HepG2 (cell line): ENCODE measurements around the gene RRAS. TPM values are rescaled to one million over a fixed set of nuclear protein-coding genes. Genes with fewer than 3 reads are reported as not detected.

ENCODE experiments used
- ATAC-seq: fragments of 200-7000 bp; cut with Tn5 transposase; 3 replicates; pipeline ENCODE4 v1.9.1; 2020; ENCODE audit warnings: mild to moderate bottlenecking, moderate library complexity
- BruUV-seq: library from RNA; stranded (reverse); fragments of 400-500 nt; replicated peaks from 2 replicates; lab custom pipeline; 2021; lab: Mats Ljungman, UMichigan
- CTCF ChIA-PET: fragments of 300-600 bp; formaldehyde crosslinking; extraction: SDS; loops from one replicate; lab custom pipeline; 2021; ENCODE audit warnings: low total read pairs, inconsistent platforms, low intra/inter-chr PET ratio; lab: Yijun Ruan, JAX
- POLR2A ChIA-PET: fragments of 350-600 bp; sonication (Branson Sonifier 250); formaldehyde crosslinking; loops from one replicate; lab custom pipeline; 2020; ENCODE audit warnings: antibody characterized with exemption, inconsistent platforms; lab: Yijun Ruan, JAX
- DNase-seq: peaks from one replicate; pipeline ENCODE4 v3.0.0-alpha.2; 2015; ENCODE audit warnings: low spot score
- FAIRE-seq: peaks from 3 replicates; lab custom pipeline; 2011; peaks lifted over from hg19 to GRCh38; lab: Jason Lieb, UNC
- H2AFZ ChIP-seq: one replicate; pipeline ENCODE4 v1.6.1; 2011; ENCODE audit warnings: low read length, inconsistent platforms
- H3K27ac ChIP-seq: fragments of 300-600 bp; 3 replicates; pipeline ENCODE4 v1.8.0; 2011; ENCODE audit warnings: mixed run types, mild to moderate bottlenecking, mixed read lengths, low read length, inconsistent platforms; ENCODE audit not compliant: insufficient read depth; ENCODE audit errors: extremely low read length
- H3K27me3 ChIP-seq, 2 experiments: fragments of 200-600 bp in 1 of 2; 2 replicates in 1 of 2; 3 replicates in 1 of 2; pipeline versions ENCODE4 v1.6.0 to v1.8.0; 2011; ENCODE audit warnings: low read length in 2 of 2, mild to moderate bottlenecking in 2 of 2, moderate library complexity in 2 of 2, inconsistent platforms in 1 of 2; ENCODE audit not compliant: insufficient read depth in 2 of 2, control insufficient read depth in 1 of 2
- H3K36me3 ChIP-seq, 2 experiments: fragments of 200-600 bp in 1 of 2; replicated peaks in 1 of 2; 2 replicates in 1 of 2; 3 replicates in 1 of 2; pipeline versions ENCODE4 v1.5.1 to v1.8.0; 2011; ENCODE audit warnings: low read length in 2 of 2, inconsistent platforms in 1 of 2; ENCODE audit not compliant: insufficient read depth in 2 of 2, control insufficient read depth in 1 of 2
- H3K4me1 ChIP-seq: 2 replicates; pipeline ENCODE4 v1.5.1; 2012; ENCODE audit warnings: low read length, inconsistent platforms; ENCODE audit not compliant: insufficient read depth
- H3K4me2 ChIP-seq: 2 replicates; pipeline ENCODE4 v1.6.0; 2011; ENCODE audit warnings: low read depth, low read length, inconsistent platforms
- H3K4me3 ChIP-seq, 3 experiments: fragments of 200-600 bp in 1 of 3; sonication (generic), shearing (Covaris generic) in 1 of 3; replicated peaks in 1 of 3; 2 replicates each; pipeline ENCODE4 v1.5.1; 2011 to 2016; ENCODE audit warnings: low read length in 3 of 3, inconsistent platforms in 2 of 3, low read depth in 2 of 3, mild to moderate bottlenecking in 2 of 3, control low read depth in 1 of 3, mixed read lengths in 1 of 3; ENCODE audit not compliant: insufficient read depth in 1 of 3
- H3K79me2 ChIP-seq: one replicate; pipeline ENCODE4 v1.6.1; 2011; ENCODE audit warnings: low read length, inconsistent platforms; ENCODE audit not compliant: insufficient read depth
- H3K9ac ChIP-seq: 2 replicates; pipeline ENCODE4 v1.6.0; 2011; ENCODE audit warnings: mild to moderate bottlenecking, low read depth, low read length, inconsistent platforms; ENCODE audit not compliant: insufficient read depth
- H3K9me3 ChIP-seq: 2 replicates; pipeline ENCODE4 v1.5.1; 2012; ENCODE audit warnings: mild to moderate bottlenecking, low read length
- H4K20me1 ChIP-seq: 2 replicates; pipeline ENCODE4 v1.6.0; 2011; ENCODE audit warnings: inconsistent platforms, mild to moderate bottlenecking, low read length, moderate library complexity; ENCODE audit not compliant: insufficient read depth
- CENPT ChIP-seq: sonication (generic); formaldehyde crosslinking; IDR thresholded peaks from 2 replicates; pipeline ENCODE4 v1.8.0; 2022; ENCODE audit warnings: low read depth, mild to moderate bottlenecking, moderate library complexity, missing genetic modification reagents
- MTF1 ChIP-seq: sonication (generic); formaldehyde crosslinking; IDR thresholded peaks from 2 replicates; pipeline ENCODE4 v1.5.0; 2020; ENCODE audit warnings: missing genetic modification reagents
- MYNN ChIP-seq: sonication (generic); formaldehyde crosslinking; IDR thresholded peaks from 2 replicates; pipeline ENCODE4 v1.4.0; 2020; ENCODE audit warnings: mild to moderate bottlenecking, low read depth, missing genetic modification reagents
- RBFOX2 ChIP-seq: fragments of 200-400 bp; formaldehyde crosslinking; IDR thresholded peaks from 2 replicates; pipeline ENCODE4 v1.6.1; 2017; ENCODE audit warnings: low read depth, mild to moderate bottlenecking, low read length
- ZNF644 ChIP-seq: IDR thresholded peaks from 2 replicates; pipeline ENCODE4 v1.6.1; 2016; ENCODE audit warnings: low read depth
- ZNF761 ChIP-seq: sonication (generic); formaldehyde crosslinking; conservative IDR thresholded peaks from 2 replicates; pipeline ENCODE4 v1.4.0; 2020; ENCODE audit warnings: mild to moderate bottlenecking, missing genetic modification reagents
- WGBS: methylation state at CpG from one replicate; pipeline ENCODE4 v1.1.6; 2017; ENCODE audit warnings: low lambda C conversion rate; 5-methylcytosine and 5-hydroxymethylcytosine counted together
- in situ Hi-C: cut with HindIII; loops from 2 replicates; pipeline ENCODE4 v1.10.0; 2017; ENCODE audit warnings: low pct_unique_long_range_greater_than_20kb; ENCODE audit not compliant: extremely low pct_ligation_motif_present
- intact Hi-C: fragments of 100-400 bp; cut with micrococcal nuclease; formaldehyde crosslinking; loops from one replicate; pipeline ENCODE4 v1.10.0; 2022; ENCODE audit not compliant: unreplicated experiment
- polyA plus RNA-seq, 8 experiments: library from polyadenylated mRNA; depleted of rRNA in 3 of 8; stranded (reverse) in 7 of 8; unstranded in 1 of 8; fragments of >200 nt; fragmentation: Illumina TruSeq in 4 of 8; extraction: Trizol in 4 of 8; gene quantifications; 2 replicates each; pipeline versions ENCODE4 v1.2.1 to v1.2.3, GENCODE V29; 2011 to 2016; ENCODE audit warnings: low read depth in 4 of 8, missing spikeins in 1 of 8, mixed read lengths in 1 of 8; ENCODE audit not compliant: insufficient read depth in 1 of 8
- total RNA-seq, 5 experiments: library from RNA; depleted of rRNA; stranded (reverse); fragments of >200 nt; fragmentation: Illumina TruSeq; extraction: Trizol; gene quantifications; 2 replicates each; pipeline ENCODE4 v1.2.3, GENCODE V29; 2016; ENCODE audit warnings: low read depth in 1 of 5
- TF ChIP-seq, protein P1 (sequence below): sonication (generic); formaldehyde crosslinking; IDR thresholded peaks from 2 replicates; pipeline ENCODE4 v1.8.1; 2023; ENCODE audit warnings: mild to moderate bottlenecking, missing genetic modification reagents, borderline replicate concordance
- TF ChIP-seq, protein P2 (sequence below): sonication (generic); formaldehyde crosslinking; IDR thresholded peaks from 2 replicates; pipeline ENCODE4 v1.5.1; 2020; ENCODE audit warnings: mild to moderate bottlenecking, moderate library complexity, missing genetic modification reagents
- TF ChIP-seq, protein P3 (sequence below): sonication (generic); formaldehyde crosslinking; IDR thresholded peaks from 2 replicates; pipeline ENCODE4 v1.5.1; 2020; ENCODE audit warnings: mild to moderate bottlenecking, missing genetic modification reagents, borderline replicate concordance

Gene RRAS
- total and polyA plus RNA-seq, 2 of the 13 experiments (the other 11 are each of a cell fraction or from before 2014, with no cell fraction given), result 1.5 to 12.0 TPM

DNA sequence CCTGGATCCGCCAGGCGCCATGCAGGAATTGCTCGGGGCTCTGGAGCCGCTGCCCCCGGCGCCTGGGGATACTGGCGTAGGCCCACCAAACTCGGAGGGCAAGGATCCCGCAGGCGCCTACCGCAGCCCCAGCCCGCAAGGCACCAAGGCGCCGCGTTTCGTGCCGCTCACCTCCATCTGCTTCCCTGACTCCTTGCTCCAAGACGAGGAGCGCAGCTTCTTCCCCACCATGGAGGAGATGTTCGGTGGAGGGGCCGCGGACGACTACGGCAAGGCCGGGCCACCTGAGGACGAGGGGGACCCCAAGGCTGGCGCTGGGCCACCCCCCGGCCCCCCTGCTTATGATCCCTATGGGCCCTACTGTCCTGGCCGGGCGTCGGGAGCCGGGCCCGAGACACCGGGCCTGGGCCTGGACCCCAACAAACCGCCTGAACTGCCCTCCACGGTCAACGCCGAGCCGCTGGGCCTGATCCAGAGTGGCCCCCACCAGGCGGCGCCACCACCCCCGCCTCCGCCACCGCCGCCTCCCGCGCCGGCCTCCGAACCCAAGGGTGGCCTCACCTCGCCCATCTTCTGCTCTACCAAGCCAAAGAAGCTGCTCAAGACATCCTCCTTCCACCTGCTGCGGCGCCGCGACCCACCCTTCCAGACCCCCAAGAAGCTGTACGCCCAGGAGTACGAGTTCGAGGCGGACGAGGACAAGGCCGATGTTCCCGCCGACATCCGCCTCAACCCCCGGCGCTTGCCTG, 42.8 kb downstream of the RRAS start (continued):
- no peak for TF ChIP-seq MYNN (CRISPR knock-in tag)
- TF ChIP-seq, protein P1, sequence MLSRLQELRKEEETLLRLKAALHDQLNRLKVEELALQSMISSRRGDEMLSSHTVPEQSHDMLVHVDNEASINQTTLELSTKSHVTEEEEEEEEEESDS (CRISPR knock-in tag), result no peak
- TF ChIP-seq, protein P2, sequence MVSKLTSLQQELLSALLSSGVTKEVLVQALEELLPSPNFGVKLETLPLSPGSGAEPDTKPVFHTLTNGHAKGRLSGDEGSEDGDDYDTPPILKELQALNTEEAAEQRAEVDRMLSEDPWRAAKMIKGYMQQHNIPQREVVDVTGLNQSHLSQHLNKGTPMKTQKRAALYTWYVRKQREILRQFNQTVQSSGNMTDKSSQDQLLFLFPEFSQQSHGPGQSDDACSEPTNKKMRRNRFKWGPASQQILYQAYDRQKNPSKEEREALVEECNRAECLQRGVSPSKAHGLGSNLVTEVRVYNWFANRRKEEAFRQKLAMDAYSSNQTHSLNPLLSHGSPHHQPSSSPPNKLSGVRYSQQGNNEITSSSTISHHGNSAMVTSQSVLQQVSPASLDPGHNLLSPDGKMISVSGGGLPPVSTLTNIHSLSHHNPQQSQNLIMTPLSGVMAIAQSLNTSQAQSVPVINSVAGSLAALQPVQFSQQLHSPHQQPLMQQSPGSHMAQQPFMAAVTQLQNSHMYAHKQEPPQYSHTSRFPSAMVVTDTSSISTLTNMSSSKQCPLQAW (CRISPR knock-in tag), result no peak
- no peak for TF ChIP-seq ZNF644 (CRISPR knock-in tag)
- no peak for TF ChIP-seq ZNF761
- no peak for TF ChIP-seq MTF1 (CRISPR knock-in tag)
- no peak for TF ChIP-seq CENPT (CRISPR knock-in tag)

DNA sequence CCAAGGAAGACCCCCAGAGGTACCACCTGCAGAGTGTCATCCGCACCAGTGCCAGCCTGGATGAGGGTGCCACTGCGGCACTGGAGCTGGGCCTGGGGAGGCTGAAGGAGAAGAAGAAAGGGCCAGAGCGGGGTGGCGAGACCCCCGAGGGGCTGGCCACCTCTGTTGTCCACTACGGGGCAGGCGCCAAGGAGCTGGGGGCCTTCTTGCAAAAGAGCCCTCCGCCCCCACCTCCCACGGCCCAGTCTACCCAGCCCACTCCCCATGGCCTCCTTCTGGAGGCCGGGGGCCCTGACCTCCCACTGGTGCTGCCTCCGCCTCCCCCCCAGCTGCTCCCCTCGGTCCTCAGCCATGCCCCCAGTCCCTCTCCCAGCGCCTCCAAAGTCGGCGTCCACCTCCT, 43.5 kb downstream of the RRAS start:
- Histone ChIP-seq H3K4me2 (no peak overlapping the region), H2AFZ (no peak overlapping the region), H3K4me3 (no peak overlapping the region), H3K9ac (no peak overlapping the region), H3K4me1 (peaks cover 16% of the 10 kb centered on the region), H3K27ac (no peak overlapping the region), H3K79me2 (peaks cover 15% of the 10 kb centered on the region), H3K9me3 (no peaks in the 10 kb centered on the region), H3K36me3 (peaks cover 7 to 39% of the 10 kb centered on the region in 2 experiments; a peak in 4 of 5 replicates), H3K27me3 (no peaks in the 10 kb centered on the region), H4K20me1 (0 out of 2 replicates have a peak, but pooled peaks cover 5% of the 10 kb centered on the region)
- intact Hi-C loops (no loop called here), in situ Hi-C loops (loop anchor here (10.0 kb wide), 1 partner anchor 78 kb away; the partner anchor contains the start of gene PRMT1)
- 0 out of 2 replicates have a peak, but pooled peaks have one; percentile 15 for TF ChIP-seq RBFOX2
- TF ChIP-seq, protein P3, sequence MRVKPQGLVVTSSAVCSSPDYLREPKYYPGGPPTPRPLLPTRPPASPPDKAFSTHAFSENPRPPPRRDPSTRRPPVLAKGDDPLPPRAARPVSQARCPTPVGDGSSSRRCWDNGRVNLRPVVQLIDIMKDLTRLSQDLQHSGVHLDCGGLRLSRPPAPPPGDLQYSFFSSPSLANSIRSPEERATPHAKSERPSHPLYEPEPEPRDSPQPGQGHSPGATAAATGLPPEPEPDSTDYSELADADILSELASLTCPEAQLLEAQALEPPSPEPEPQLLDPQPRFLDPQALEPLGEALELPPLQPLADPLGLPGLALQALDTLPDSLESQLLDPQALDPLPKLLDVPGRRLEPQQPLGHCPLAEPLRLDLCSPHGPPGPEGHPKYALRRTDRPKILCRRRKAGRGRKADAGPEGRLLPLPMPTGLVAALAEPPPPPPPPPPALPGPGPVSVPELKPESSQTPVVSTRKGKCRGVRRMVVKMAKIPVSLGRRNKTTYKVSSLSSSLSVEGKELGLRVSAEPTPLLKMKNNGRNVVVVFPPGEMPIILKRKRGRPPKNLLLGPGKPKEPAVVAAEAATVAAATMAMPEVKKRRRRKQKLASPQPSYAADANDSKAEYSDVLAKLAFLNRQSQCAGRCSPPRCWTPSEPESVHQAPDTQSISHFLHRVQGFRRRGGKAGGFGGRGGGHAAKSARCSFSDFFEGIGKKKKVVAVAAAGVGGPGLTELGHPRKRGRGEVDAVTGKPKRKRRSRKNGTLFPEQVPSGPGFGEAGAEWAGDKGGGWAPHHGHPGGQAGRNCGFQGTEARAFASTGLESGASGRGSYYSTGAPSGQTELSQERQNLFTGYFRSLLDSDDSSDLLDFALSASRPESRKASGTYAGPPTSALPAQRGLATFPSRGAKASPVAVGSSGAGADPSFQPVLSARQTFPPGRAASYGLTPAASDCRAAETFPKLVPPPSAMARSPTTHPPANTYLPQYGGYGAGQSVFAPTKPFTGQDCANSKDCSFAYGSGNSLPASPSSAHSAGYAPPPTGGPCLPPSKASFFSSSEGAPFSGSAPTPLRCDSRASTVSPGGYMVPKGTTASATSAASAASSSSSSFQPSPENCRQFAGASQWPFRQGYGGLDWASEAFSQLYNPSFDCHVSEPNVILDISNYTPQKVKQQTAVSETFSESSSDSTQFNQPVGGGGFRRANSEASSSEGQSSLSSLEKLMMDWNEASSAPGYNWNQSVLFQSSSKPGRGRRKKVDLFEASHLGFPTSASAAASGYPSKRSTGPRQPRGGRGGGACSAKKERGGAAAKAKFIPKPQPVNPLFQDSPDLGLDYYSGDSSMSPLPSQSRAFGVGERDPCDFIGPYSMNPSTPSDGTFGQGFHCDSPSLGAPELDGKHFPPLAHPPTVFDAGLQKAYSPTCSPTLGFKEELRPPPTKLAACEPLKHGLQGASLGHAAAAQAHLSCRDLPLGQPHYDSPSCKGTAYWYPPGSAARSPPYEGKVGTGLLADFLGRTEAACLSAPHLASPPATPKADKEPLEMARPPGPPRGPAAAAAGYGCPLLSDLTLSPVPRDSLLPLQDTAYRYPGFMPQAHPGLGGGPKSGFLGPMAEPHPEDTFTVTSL (CRISPR knock-in tag), result no peak
- ChIA-PET POLR2A (interaction anchor here (0.9 kb wide), 1 partner anchor 46 kb away, joined by 4 read pairs; the partner anchor contains the start of gene SCAF1), CTCF (no interaction called here)
- 100% methylated on average over 6 of the region's 15 CpGs for WGBS
- ATAC-seq (no peak), FAIRE-seq (no peak), DNase-seq (no peak)
- BruUV-seq, result no TSS peak
